ENCODE measurements around the gene VWA2. TPM values are rescaled to one million over a fixed set of nuclear protein-coding genes. Genes with fewer than 3 reads are reported as not detected.

The VWA2 gene
- total RNA-seq, 2 donors from 2014 or later: 14.6 to 24.2 TPM

DNA sequence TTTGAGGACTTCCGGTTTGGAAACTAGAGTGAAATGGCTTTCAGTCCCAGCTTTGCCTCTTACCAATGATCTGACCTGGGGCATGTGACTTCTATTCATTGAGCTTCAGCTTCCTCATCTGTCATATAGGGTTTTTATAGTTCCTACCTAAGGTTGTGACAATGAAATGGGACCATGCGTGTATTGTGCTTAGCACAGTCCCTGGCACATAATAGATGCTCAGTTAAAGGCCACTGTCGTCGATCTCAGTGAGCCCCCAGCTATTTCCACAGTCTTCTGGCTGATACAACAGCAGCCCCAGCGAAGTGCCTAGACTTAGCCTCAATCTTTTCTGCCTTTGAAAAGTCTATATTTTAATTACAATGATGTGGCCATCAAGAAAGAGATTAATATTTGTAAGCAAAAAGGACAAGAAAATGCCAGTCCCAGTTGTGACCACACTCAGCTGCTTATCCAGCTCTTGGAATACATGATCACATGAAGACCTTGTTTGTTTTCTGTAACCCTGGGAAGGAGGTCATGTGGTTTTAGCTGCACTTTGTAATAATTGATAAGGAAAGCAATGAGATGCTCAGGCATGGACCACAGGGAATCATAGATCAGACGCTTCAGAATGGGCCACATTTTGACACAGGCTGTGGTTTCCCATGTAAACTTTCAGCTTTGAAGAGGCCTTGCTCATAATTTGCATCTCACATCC is 44.6 kb downstream of the VWA2 start:
- no peaks in the 10 kb centered on the region for H3K36me3 ChIP-seq
- peaks cover 3% of the 10 kb centered on the region for H3K4me1 ChIP-seq (replicated peaks)
- no peak overlapping the region for H3K4me3 ChIP-seq
- TF ChIP-seq POLR2A (IDR thresholded peaks at IDR 0.05) (no peak), POLR2AphosphoS5 (IDR thresholded peaks at IDR 0.05) (no peak)
- TF ChIP-seq, protein P1, sequence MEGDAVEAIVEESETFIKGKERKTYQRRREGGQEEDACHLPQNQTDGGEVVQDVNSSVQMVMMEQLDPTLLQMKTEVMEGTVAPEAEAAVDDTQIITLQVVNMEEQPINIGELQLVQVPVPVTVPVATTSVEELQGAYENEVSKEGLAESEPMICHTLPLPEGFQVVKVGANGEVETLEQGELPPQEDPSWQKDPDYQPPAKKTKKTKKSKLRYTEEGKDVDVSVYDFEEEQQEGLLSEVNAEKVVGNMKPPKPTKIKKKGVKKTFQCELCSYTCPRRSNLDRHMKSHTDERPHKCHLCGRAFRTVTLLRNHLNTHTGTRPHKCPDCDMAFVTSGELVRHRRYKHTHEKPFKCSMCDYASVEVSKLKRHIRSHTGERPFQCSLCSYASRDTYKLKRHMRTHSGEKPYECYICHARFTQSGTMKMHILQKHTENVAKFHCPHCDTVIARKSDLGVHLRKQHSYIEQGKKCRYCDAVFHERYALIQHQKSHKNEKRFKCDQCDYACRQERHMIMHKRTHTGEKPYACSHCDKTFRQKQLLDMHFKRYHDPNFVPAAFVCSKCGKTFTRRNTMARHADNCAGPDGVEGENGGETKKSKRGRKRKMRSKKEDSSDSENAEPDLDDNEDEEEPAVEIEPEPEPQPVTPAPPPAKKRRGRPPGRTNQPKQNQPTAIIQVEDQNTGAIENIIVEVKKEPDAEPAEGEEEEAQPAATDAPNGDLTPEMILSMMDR (IDR thresholded peaks at IDR 0.05): no peak
- WGBS: 91% methylated on average over 6 of the region's 6 CpGs
- no peak for DNase-seq (ENCODE audit: low spot score)
- no peaks in the 10 kb centered on the region for H3K27me3 ChIP-seq (replicated peaks; ENCODE audit: insufficient read depth)
- H3K27ac ChIP-seq: no peak overlapping the region
- intact Hi-C loops (cut with DNase I): no loop called here
- no peaks in the 10 kb centered on the region for H3K9me3 ChIP-seq

DNA sequence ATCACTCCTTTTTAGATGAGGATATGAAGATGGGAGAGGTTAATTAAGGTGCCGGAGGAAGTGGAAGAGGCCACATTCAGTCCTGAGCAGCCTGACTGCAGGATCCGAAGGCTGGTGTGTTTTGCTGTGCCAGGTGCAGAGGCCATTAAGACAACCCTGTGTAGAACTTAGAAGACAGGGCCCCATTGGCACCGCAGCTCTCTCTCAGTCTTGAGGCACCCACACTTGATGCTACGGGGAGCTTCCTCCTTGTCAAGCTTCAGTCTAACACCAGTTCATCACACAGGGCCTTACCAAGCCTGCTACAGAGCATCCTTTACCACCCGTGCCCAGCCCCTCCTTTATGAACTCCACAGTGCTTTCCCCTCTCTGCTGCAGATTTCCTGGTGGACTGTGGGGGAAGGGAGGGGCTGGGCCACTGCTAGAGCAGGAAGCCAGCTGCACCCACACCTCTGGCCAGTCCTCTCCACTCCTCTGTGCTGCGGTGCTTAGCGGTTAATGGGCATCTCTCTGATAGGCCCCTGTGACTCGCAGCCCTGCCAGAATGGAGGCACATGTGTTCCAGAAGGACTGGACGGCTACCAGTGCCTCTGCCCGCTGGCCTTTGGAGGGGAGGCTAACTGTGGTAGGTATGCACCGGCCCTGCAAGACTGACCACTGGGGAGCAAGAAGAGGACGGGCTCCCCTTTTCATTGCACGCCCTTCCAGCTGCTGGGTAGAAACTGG is 45.5 kb downstream of the VWA2 start:
- TF ChIP-seq, protein P1 (IDR thresholded peaks at IDR 0.05): no peak
- TF ChIP-seq POLR2A (IDR thresholded peaks at IDR 0.05): no peak
- TF ChIP-seq POLR2AphosphoS5 (IDR thresholded peaks at IDR 0.05): no peak
- peaks cover 3% of the 10 kb centered on the region for H3K4me1 ChIP-seq (replicated peaks)
- 86% methylated on average over 11 of the region's 13 CpGs for WGBS
- no peak overlapping the region for H3K27ac ChIP-seq
- no peaks in the 10 kb centered on the region for H3K27me3 ChIP-seq (replicated peaks; ENCODE audit: insufficient read depth)
- DNase-seq (ENCODE audit: low spot score): no peak
- H3K36me3 ChIP-seq: no peaks in the 10 kb centered on the region
- H3K4me3 ChIP-seq: no peak overlapping the region
- H3K9me3 ChIP-seq: no peaks in the 10 kb centered on the region
- intact Hi-C loops (cut with DNase I): no loop called here

- TF ChIP-seq POLR2AphosphoS5 (IDR thresholded peaks at IDR 0.05) (no peak), POLR2A (IDR thresholded peaks at IDR 0.05) (no peak)
- TF ChIP-seq, protein P1 (IDR thresholded peaks at IDR 0.05): no peak
- no peak overlapping the region for H3K27ac ChIP-seq
- no peaks in the 10 kb centered on the region for H3K9me3 ChIP-seq
- no peak overlapping the region for H3K4me3 ChIP-seq
- WGBS: 88% methylated on average over 30 of the region's 31 CpGs
- no peaks in the 10 kb centered on the region for H3K27me3 ChIP-seq (replicated peaks; ENCODE audit: insufficient read depth)
- no peak for DNase-seq (ENCODE audit: low spot score)
- no peaks in the 10 kb centered on the region for H3K36me3 ChIP-seq
- no peaks in the 10 kb centered on the region for H3K4me1 ChIP-seq (replicated peaks)
- intact Hi-C loops (cut with DNase I): no loop called here
Measured at GRCh38 chr10:114285961-114286441, 46.9 kb downstream of the VWA2 start.

DNA sequence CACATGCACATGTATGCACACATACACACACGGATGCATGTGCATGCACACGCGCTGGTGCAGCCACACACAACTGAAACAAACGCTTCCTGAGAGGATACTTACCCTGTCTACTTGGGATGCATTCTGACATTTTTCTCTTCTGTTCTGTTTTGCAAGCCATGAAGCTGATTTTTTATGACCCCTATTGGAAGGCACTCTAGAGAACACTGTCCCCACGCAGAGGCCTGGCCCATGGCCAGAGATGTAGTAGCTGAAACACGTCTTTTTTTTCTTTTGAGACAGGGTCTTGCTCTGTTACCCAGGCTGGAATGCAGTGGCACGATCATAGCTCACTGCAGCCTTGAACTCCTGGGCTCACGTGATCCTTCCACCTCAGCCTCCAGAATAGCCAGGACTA is 47.9 kb downstream of the VWA2 start:
- WGBS: 50% methylated on average over 8 of the region's 8 CpGs
- no peaks in the 10 kb centered on the region for H3K27me3 ChIP-seq (replicated peaks; ENCODE audit: insufficient read depth)
- TF ChIP-seq POLR2A (IDR thresholded peaks at IDR 0.05) (no peak), POLR2AphosphoS5 (IDR thresholded peaks at IDR 0.05) (no peak)
- TF ChIP-seq, protein P1 (IDR thresholded peaks at IDR 0.05): no peak
- DNase-seq (ENCODE audit: low spot score): no peak
- no peaks in the 10 kb centered on the region for H3K4me1 ChIP-seq (replicated peaks)
- no peaks in the 10 kb centered on the region for H3K36me3 ChIP-seq
- intact Hi-C loops (cut with DNase I): no loop called here
- H3K4me3 ChIP-seq: no peak overlapping the region
- no peak overlapping the region for H3K27ac ChIP-seq
- H3K9me3 ChIP-seq: no peaks in the 10 kb centered on the region

Measured in prostate gland (tissue), 2 donors.